Vagina (tissue), 2 donors: ENCODE data around the gene IL17RA.

Source experiments
- POLR2A ChIP-seq, 2 donors: fragments of 450-650 bp; IDR thresholded peaks; one replicate each; pipeline ENCODE4 v1.6.1; 2017; ENCODE audit warnings: antibody characterized with exemption in 2 of 2, mild to moderate bottlenecking in 2 of 2, moderate library complexity in 2 of 2
- POLR2AphosphoS5 ChIP-seq, 2 donors: sonication (generic); formaldehyde crosslinking; IDR thresholded peaks; one replicate each; pipeline ENCODE4 v1.9.0; 2017; ENCODE audit warnings: antibody characterized with exemption in 2 of 2, mild to moderate bottlenecking in 2 of 2, low read depth in 1 of 2; ENCODE audit not compliant: insufficient read depth in 1 of 2
- TF ChIP-seq, protein P1 (sequence below), 3 experiments: fragments of 450-650 bp in 2 of 3; fragments of 200-600 bp in 1 of 3; sonication (generic) in 1 of 3; IDR thresholded peaks; one replicate each; pipeline ENCODE4 v1.5.1; 2017 to 2019; ENCODE audit warnings: antibody characterized with exemption in 3 of 3, mild to moderate bottlenecking in 2 of 3, moderate library complexity in 2 of 3

GRCh38 chr22:17095538-17095937 is 10.7 kb downstream of the IL17RA start:
- TF ChIP-seq, protein P1, sequence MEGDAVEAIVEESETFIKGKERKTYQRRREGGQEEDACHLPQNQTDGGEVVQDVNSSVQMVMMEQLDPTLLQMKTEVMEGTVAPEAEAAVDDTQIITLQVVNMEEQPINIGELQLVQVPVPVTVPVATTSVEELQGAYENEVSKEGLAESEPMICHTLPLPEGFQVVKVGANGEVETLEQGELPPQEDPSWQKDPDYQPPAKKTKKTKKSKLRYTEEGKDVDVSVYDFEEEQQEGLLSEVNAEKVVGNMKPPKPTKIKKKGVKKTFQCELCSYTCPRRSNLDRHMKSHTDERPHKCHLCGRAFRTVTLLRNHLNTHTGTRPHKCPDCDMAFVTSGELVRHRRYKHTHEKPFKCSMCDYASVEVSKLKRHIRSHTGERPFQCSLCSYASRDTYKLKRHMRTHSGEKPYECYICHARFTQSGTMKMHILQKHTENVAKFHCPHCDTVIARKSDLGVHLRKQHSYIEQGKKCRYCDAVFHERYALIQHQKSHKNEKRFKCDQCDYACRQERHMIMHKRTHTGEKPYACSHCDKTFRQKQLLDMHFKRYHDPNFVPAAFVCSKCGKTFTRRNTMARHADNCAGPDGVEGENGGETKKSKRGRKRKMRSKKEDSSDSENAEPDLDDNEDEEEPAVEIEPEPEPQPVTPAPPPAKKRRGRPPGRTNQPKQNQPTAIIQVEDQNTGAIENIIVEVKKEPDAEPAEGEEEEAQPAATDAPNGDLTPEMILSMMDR (IDR thresholded peaks at IDR 0.05), result no peak
- TF ChIP-seq POLR2AphosphoS5 (IDR thresholded peaks at IDR 0.05; ENCODE audit: insufficient read depth in 1 of 2, low read depth in 1 of 2) (no peak), POLR2A (IDR thresholded peaks at IDR 0.05) (no peak)
